ENCODE measurements around the gene APLN.

DNA sequence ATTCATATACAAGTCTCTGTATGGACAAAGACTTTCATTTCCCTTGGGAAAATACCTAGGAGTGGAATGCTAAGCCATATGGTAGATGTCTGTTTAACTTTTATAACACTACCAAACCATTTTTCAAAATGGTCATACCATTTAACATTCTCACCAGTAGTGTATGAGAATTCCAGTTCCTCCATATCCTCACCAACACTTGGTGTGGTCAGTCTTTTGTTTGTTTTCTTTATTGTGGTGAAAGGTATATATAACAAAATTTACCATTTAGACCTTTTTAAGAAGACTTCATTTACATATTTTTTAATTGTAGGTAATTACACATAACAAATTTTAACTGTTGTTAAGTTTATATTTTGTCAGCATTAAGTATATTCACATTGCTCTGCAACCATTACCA is 12.7 kb upstream of the APLN start:
- TF ChIP-seq POLR2AphosphoS5 (IDR thresholded peaks at IDR 0.05; ENCODE audit: low read depth, low read length) (no peak), POLR2A (IDR thresholded peaks at IDR 0.05; ENCODE audit: low read depth, low read length) (no peak)
